Measurements from ENCODE around the gene KRT32.

GRCh38 chr17:41516830-41517283 lies 49.7 kb upstream of the KRT32 start:
- TF ChIP-seq POLR2AphosphoS5 (IDR thresholded peaks at IDR 0.05; ENCODE audit: low read depth, low read length) (no peak), SIN3A (IDR thresholded peaks at IDR 0.05; ENCODE audit: borderline replicate concordance, insufficient read depth, low read length) (no peak), FOXP2 (optimal IDR thresholded peaks at IDR 0.05; ENCODE audit: borderline replicate concordance, extremely low read depth, extremely low read length, insufficient read depth) (no peak)
- TF ChIP-seq, protein P1, sequence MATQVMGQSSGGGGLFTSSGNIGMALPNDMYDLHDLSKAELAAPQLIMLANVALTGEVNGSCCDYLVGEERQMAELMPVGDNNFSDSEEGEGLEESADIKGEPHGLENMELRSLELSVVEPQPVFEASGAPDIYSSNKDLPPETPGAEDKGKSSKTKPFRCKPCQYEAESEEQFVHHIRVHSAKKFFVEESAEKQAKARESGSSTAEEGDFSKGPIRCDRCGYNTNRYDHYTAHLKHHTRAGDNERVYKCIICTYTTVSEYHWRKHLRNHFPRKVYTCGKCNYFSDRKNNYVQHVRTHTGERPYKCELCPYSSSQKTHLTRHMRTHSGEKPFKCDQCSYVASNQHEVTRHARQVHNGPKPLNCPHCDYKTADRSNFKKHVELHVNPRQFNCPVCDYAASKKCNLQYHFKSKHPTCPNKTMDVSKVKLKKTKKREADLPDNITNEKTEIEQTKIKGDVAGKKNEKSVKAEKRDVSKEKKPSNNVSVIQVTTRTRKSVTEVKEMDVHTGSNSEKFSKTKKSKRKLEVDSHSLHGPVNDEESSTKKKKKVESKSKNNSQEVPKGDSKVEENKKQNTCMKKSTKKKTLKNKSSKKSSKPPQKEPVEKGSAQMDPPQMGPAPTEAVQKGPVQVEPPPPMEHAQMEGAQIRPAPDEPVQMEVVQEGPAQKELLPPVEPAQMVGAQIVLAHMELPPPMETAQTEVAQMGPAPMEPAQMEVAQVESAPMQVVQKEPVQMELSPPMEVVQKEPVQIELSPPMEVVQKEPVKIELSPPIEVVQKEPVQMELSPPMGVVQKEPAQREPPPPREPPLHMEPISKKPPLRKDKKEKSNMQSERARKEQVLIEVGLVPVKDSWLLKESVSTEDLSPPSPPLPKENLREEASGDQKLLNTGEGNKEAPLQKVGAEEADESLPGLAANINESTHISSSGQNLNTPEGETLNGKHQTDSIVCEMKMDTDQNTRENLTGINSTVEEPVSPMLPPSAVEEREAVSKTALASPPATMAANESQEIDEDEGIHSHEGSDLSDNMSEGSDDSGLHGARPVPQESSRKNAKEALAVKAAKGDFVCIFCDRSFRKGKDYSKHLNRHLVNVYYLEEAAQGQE (IDR thresholded peaks at IDR 0.05; ENCODE audit: insufficient read depth in 1 of 2, low read depth in 2 of 2, low read length in 2 of 2): no peak
